B cell (primary cell): ENCODE results near the gene BAZ2B. TPM values are rescaled to one million over a fixed set of nuclear protein-coding genes. Genes with fewer than 3 reads are reported as not detected.

ENCODE experiments used
- ATAC-seq: fragments of 200-7000 bp; cut with Tn5 transposase; one replicate; pipeline ENCODE4 v1.10.0; 2021; ENCODE audit warnings: low read depth, mild to moderate bottlenecking, moderate number of reproducible peaks, moderate library complexity
- CTCF ChIA-PET: fragments of 350-600 bp; sonication (Branson Sonifier 250); formaldehyde crosslinking; loops from one replicate; lab custom pipeline; 2021; ENCODE audit warnings: antibody characterized with exemption, inconsistent platforms; lab: Charles Lee
- POLR2A ChIA-PET: fragments of 350-600 bp; sonication (Branson Sonifier 250); formaldehyde crosslinking; loops from one replicate; lab custom pipeline; 2021; ENCODE audit warnings: antibody characterized with exemption; lab: Charles Lee
- DNase-seq: peaks from one replicate; pipeline ENCODE4 v3.0.0; 2013
- H2AFZ ChIP-seq: 2 replicates; pipeline ENCODE4 v1.6.1; 2012; ENCODE audit warnings: mild to moderate bottlenecking, low read depth, low read length; ENCODE audit not compliant: insufficient read depth, poor library complexity, severe bottlenecking
- H3K27ac ChIP-seq, 2 donors: 1 replicate in 1 of 2; 2 replicates in 1 of 2; pipeline ENCODE4 v1.5.1; 2012 to 2013; ENCODE audit warnings: low read length in 2 of 2, mild to moderate bottlenecking in 2 of 2, moderate library complexity in 1 of 2
- H3K27me3 ChIP-seq, 4 experiments: fragments of 200-600 bp in 1 of 4; sonication (generic) in 1 of 4; replicated peaks in 1 of 4; 1 replicate in 2 of 4; 2 replicates in 2 of 4; pipeline versions ENCODE4 v1.6.1 to v1.7.0; 2013 to 2016; ENCODE audit warnings: low read length in 3 of 4, mild to moderate bottlenecking in 2 of 4, mixed read lengths in 1 of 4, moderate library complexity in 1 of 4; ENCODE audit not compliant: insufficient read depth in 4 of 4, control insufficient read depth in 3 of 4; ENCODE audit errors: control extremely low read depth in 1 of 4
- H3K36me3 ChIP-seq, 2 experiments: replicated peaks in 1 of 2; 1 replicate in 1 of 2; 2 replicates in 1 of 2; pipeline versions ENCODE4 v1.6.1 to v1.7.1; 2013; ENCODE audit warnings: low read length in 1 of 2; ENCODE audit not compliant: insufficient read depth in 2 of 2, control insufficient read depth in 1 of 2; ENCODE audit errors: control extremely low read depth in 1 of 2, extremely low read depth in 1 of 2
- H3K4me1 ChIP-seq, 2 donors: fragments of 200-600 bp in 1 of 2; sonication (generic) in 1 of 2; 1 replicate in 1 of 2; 2 replicates in 1 of 2; pipeline versions ENCODE4 v1.5.1 to v1.6.1; 2013 to 2017; ENCODE audit warnings: low read length in 2 of 2; ENCODE audit not compliant: control insufficient read depth in 2 of 2, insufficient read depth in 2 of 2
- H3K4me2 ChIP-seq: replicated peaks from 2 replicates; pipeline ENCODE3; 2012; ENCODE audit warnings: mild to moderate bottlenecking, low read depth, low read length; ENCODE audit not compliant: poor library complexity, severe bottlenecking
- H3K4me3 ChIP-seq, 5 experiments: fragments of 200-600 bp in 1 of 5; sonication (generic) in 1 of 5; 1 replicate in 3 of 5; 2 replicates in 2 of 5; pipeline versions ENCODE4 v1.5.1 to v1.7.0; 2011 to 2016; ENCODE audit warnings: low read length in 4 of 5, mild to moderate bottlenecking in 4 of 5, low read depth in 2 of 5, control low read depth in 1 of 5, moderate library complexity in 1 of 5; ENCODE audit not compliant: insufficient read depth in 1 of 5; ENCODE audit errors: control extremely low read depth in 1 of 5, extremely low read depth in 1 of 5
- H3K79me2 ChIP-seq: fragments of 200-600 bp; sonication (generic); one replicate; pipeline ENCODE4 v1.6.0; 2016; ENCODE audit warnings: low read length; ENCODE audit not compliant: control insufficient read depth, insufficient read depth
- H3K9ac ChIP-seq: fragments of 200-600 bp; sonication (generic); 2 replicates; pipeline ENCODE4 v1.6.1; 2017; ENCODE audit warnings: mild to moderate bottlenecking, low read length, moderate library complexity
- H3K9me3 ChIP-seq, 3 donors: one replicate each; pipeline versions ENCODE4 v1.6.1 to v1.7.1; 2013; ENCODE audit warnings: low read length in 2 of 3; ENCODE audit not compliant: control insufficient read depth in 2 of 3, insufficient read depth in 1 of 3; ENCODE audit errors: control extremely low read depth in 1 of 3
- H4K20me1 ChIP-seq: 2 replicates; pipeline ENCODE4 v1.6.0; 2012; ENCODE audit warnings: mild to moderate bottlenecking, low read length; ENCODE audit not compliant: insufficient read depth, control insufficient read depth, poor library complexity, severe bottlenecking
- H3K27ac Mint-ChIP-seq: one replicate; pipeline ENCODE4 v1.8.0; 2021; ENCODE audit warnings: mixed read lengths
- H3K27me3 Mint-ChIP-seq: one replicate; pipeline ENCODE4 v1.8.0; 2021; ENCODE audit warnings: mixed read lengths
- H3K4me1 Mint-ChIP-seq: one replicate; pipeline ENCODE4 v1.8.0; 2021; ENCODE audit warnings: mixed read lengths
- H3K4me3 Mint-ChIP-seq: one replicate; pipeline ENCODE4 v1.8.0; 2021; ENCODE audit warnings: mixed read lengths
- H3K9me3 Mint-ChIP-seq: one replicate; pipeline ENCODE4 v1.8.0; 2022; ENCODE audit warnings: mixed read lengths; ENCODE audit not compliant: insufficient read depth
- CTCF ChIP-seq: fragments of 200-600 bp; IDR thresholded peaks from one replicate; pipeline ENCODE4 v1.8.0; 2022; ENCODE audit warnings: antibody characterized with exemption, mild to moderate bottlenecking
- EZH2 ChIP-seq: IDR thresholded peaks from 2 replicates; pipeline ENCODE4 v1.6.1; 2012; ENCODE audit warnings: borderline replicate concordance, low read depth, mild to moderate bottlenecking, moderate library complexity, low read length; ENCODE audit not compliant: insufficient read depth, poor library complexity, severe bottlenecking
- WGBS: methylation state at CpG from one replicate; pipeline ENCODE4 v1.1.5; 2013; ENCODE audit warnings: missing lambda C conversion rate; ENCODE audit not compliant: insufficient coverage; 5-methylcytosine and 5-hydroxymethylcytosine counted together
- intact Hi-C: fragments of 100-400 bp; cut with micrococcal nuclease; formaldehyde crosslinking; loops from one replicate; pipeline ENCODE4 v1.10.0; 2022
- polyA plus RNA-seq: library from polyadenylated mRNA; depleted of rRNA; stranded (reverse); fragments of >200 nt; gene quantifications from 2 replicates; pipeline ENCODE4 v1.2.3, GENCODE V29; 2012
- total RNA-seq, 2 donors: library from RNA; stranded (reverse); fragments of 120-200 nt in 1 of 2; gene quantifications; 1 replicate in 1 of 2; 2 replicates in 1 of 2; pipeline versions ENCODE4 v1.2.3 to v1.2.4, GENCODE V29; 2013 to 2022

Gene BAZ2B
- total and polyA plus RNA-seq, 2 donors (not counting 1 experiment from before 2014, with no cell fraction given): 8.6 to 42.3 TPM

- ATAC-seq (no peak), DNase-seq (no peak)
- WGBS: no CpG with 5 or more reads among the region's 2 CpGs
- no peak overlapping the region for H3K27ac ChIP-seq
- Mint-ChIP-seq H3K27me3 (no peaks in the 10 kb centered on the region), H3K4me1 (peaks cover 3% of the 10 kb centered on the region), H3K4me3 (no peak overlapping the region), H3K27ac (no peak overlapping the region), H3K9me3 (no peaks in the 10 kb centered on the region)
- H4K20me1 ChIP-seq: no peaks in the 10 kb centered on the region
- no peak overlapping the region for H3K4me3 ChIP-seq
- CTCF ChIA-PET: no interaction called here
- intact Hi-C loops: no loop called here
- H3K27me3 ChIP-seq: no peaks in the 10 kb centered on the region
- no peak overlapping the region for H3K9ac ChIP-seq
- TF ChIP-seq EZH2: no peak
- TF ChIP-seq CTCF: no peak
- no peak overlapping the region for H2AFZ ChIP-seq
- no peak overlapping the region for H3K4me2 ChIP-seq
- POLR2A ChIA-PET: no interaction called here
- no peaks in the 10 kb centered on the region for H3K36me3 ChIP-seq
- H3K79me2 ChIP-seq: no peaks in the 10 kb centered on the region
- H3K4me1 ChIP-seq: no peaks in the 10 kb centered on the region
- no peaks in the 10 kb centered on the region for H3K9me3 ChIP-seq
These were observed 12.2 kb downstream of the BAZ2B start for GRCh38 chr2:159604159-159604558.

- DNase-seq (no peak), ATAC-seq (no peak)
- no peaks in the 10 kb centered on the region for H3K4me1 ChIP-seq
- WGBS: no CpG with 5 or more reads among the region's 3 CpGs
- Mint-ChIP-seq H3K27ac (no peak overlapping the region), H3K27me3 (peaks cover 7% of the 10 kb centered on the region), H3K9me3 (no peaks in the 10 kb centered on the region), H3K4me1 (peaks cover 2% of the 10 kb centered on the region), H3K4me3 (no peak overlapping the region)
- H3K36me3 ChIP-seq: no peaks in the 10 kb centered on the region
- H3K27me3 ChIP-seq: no peaks in the 10 kb centered on the region
- CTCF ChIA-PET: no interaction called here
- H3K27ac ChIP-seq: no peak overlapping the region
- no peak for TF ChIP-seq EZH2
- no peak for TF ChIP-seq CTCF
- intact Hi-C loops: no loop called here
- no peak overlapping the region for H3K9ac ChIP-seq
- POLR2A ChIA-PET: no interaction called here
- no peak overlapping the region for H3K4me2 ChIP-seq
- no peaks in the 10 kb centered on the region for H3K9me3 ChIP-seq
- H2AFZ ChIP-seq: no peak overlapping the region
- H4K20me1 ChIP-seq: no peaks in the 10 kb centered on the region
- no peak overlapping the region for H3K4me3 ChIP-seq
- no peaks in the 10 kb centered on the region for H3K79me2 ChIP-seq
These were observed 15.6 kb downstream of the BAZ2B start for GRCh38 chr2:159600752-159601151.
